SK-N-SH (cell line): Measurements from ENCODE around the gene HUNK. TPM values are rescaled to one million over a fixed set of nuclear protein-coding genes. Genes with fewer than 3 reads are reported as not detected.

Source experiments
- CTCF ChIA-PET: fragments of 300-600, 350-600 bp; formaldehyde crosslinking; extraction: SDS; loops from one replicate; lab custom pipeline; 2021; lab: Yijun Ruan, JAX
- POLR2A ChIA-PET: fragments of 350-600 bp; sonication (Branson Sonifier 250); formaldehyde crosslinking; extraction: SDS; loops from one replicate; lab custom pipeline; 2020; ENCODE audit warnings: antibody characterized with exemption, inconsistent platforms; lab: Yijun Ruan, JAX
- DNase-seq: peaks from one replicate; pipeline ENCODE4 v3.0.0; 2012
- H2AFZ ChIP-seq: fragments of 200-600 bp; sonication (generic); 2 replicates; pipeline ENCODE4 v1.8.1; 2016; ENCODE audit warnings: antibody characterized with exemption, mild to moderate bottlenecking, low read depth
- H3F3A ChIP-seq: fragments of 200-600 bp; sonication (generic); replicated peaks from 2 replicates; pipeline ENCODE3; 2016; ENCODE audit warnings: antibody characterized with exemption, mild to moderate bottlenecking; ENCODE audit not compliant: insufficient read depth
- H3K27ac ChIP-seq, 2 experiments: fragments of 200-500 bp in 1 of 2; fragments of 200-600 bp in 1 of 2; sonication (Bioruptor generic) in 1 of 2; sonication (generic), shearing (Covaris generic) in 1 of 2; 2 replicates each; pipeline versions ENCODE4 v1.5.1 to v1.6.1; 2014 to 2016; ENCODE audit warnings: low read depth in 2 of 2, inconsistent platforms in 1 of 2, low read length in 1 of 2, mild to moderate bottlenecking in 1 of 2, mixed read lengths in 1 of 2
- H3K27me3 ChIP-seq: fragments of 200-600 bp; sonication (generic), shearing (Covaris generic); 2 replicates; pipeline ENCODE4 v1.6.1; 2016; ENCODE audit warnings: mixed run types; ENCODE audit not compliant: insufficient read depth
- H3K36me3 ChIP-seq, 2 experiments: fragments of 200-500 bp in 1 of 2; fragments of 200-600 bp in 1 of 2; sonication (Bioruptor generic) in 1 of 2; sonication (generic) in 1 of 2; replicated peaks in 1 of 2; 2 replicates each; pipeline versions ENCODE3 to v1.5.1; 2014 to 2016; ENCODE audit warnings: low read length in 1 of 2, mild to moderate bottlenecking in 1 of 2; ENCODE audit not compliant: insufficient read depth in 2 of 2, control insufficient read depth in 1 of 2
- H3K4me1 ChIP-seq, 2 experiments: fragments of 200-500 bp in 1 of 2; fragments of 200-600 bp in 1 of 2; sonication (Bioruptor generic) in 1 of 2; sonication (generic), shearing (Covaris generic) in 1 of 2; 2 replicates each; pipeline versions ENCODE4 v1.5.1 to v1.6.1; 2014 to 2016; ENCODE audit warnings: low read depth in 1 of 2, low read length in 1 of 2, mixed run types in 1 of 2; ENCODE audit not compliant: insufficient read depth in 2 of 2, control insufficient read depth in 1 of 2
- H3K4me2 ChIP-seq: fragments of 200-600 bp; sonication (generic), shearing (Covaris generic); 2 replicates; pipeline ENCODE4 v1.6.1; 2017; ENCODE audit warnings: mixed run types
- H3K4me3 ChIP-seq, 2 experiments: fragments of 200-500 bp in 1 of 2; fragments of 200-600 bp in 1 of 2; sonication (Bioruptor generic) in 1 of 2; sonication (generic), shearing (Covaris generic) in 1 of 2; 2 replicates each; pipeline versions ENCODE4 v1.5.1 to v1.8.1; 2014 to 2016; ENCODE audit warnings: low read depth in 2 of 2, inconsistent platforms in 1 of 2, low read length in 1 of 2, mild to moderate bottlenecking in 1 of 2, mixed read lengths in 1 of 2, moderate library complexity in 1 of 2
- H3K79me2 ChIP-seq: fragments of 200-600 bp; sonication (generic); 2 replicates; pipeline ENCODE4 v1.8.1; 2017; ENCODE audit warnings: mild to moderate bottlenecking; ENCODE audit not compliant: insufficient read depth
- H3K9ac ChIP-seq: fragments of 200-600 bp; sonication (generic); 2 replicates; pipeline ENCODE4 v1.6.1; 2017; ENCODE audit warnings: mixed run types
- H3K9me2 ChIP-seq: fragments of 200-600 bp; sonication (generic); 2 replicates; pipeline ENCODE4 v1.6.1; 2017; ENCODE audit warnings: mixed run types
- H3K9me3 ChIP-seq: fragments of 200-600 bp; sonication (generic); 2 replicates; pipeline ENCODE4 v1.6.1; 2017; ENCODE audit warnings: mixed run types, mild to moderate bottlenecking, moderate library complexity
- H4K20me1 ChIP-seq: fragments of 200-600 bp; sonication (generic); 2 replicates; pipeline ENCODE4 v1.6.1; 2017; ENCODE audit warnings: mild to moderate bottlenecking, mixed run types; ENCODE audit not compliant: insufficient read depth
- CHD2 ChIP-seq: fragments of 150-350 bp; IDR thresholded peaks from 2 replicates; pipeline ENCODE4 v1.6.1; 2018; ENCODE audit warnings: low read length; ENCODE audit not compliant: partially characterized antibody
- EP300 ChIP-seq, 2 experiments: IDR thresholded peaks; 2 replicates each; pipeline versions ENCODE4 v1.4.0 to v1.6.1; 2012; ENCODE audit warnings: borderline replicate concordance in 1 of 2, low read depth in 1 of 2, low read length in 1 of 2
- EZH2phosphoT487 ChIP-seq: fragments of 200-600 bp; sonication (generic); IDR thresholded peaks from 2 replicates; pipeline ENCODE4 v1.6.1; 2017; ENCODE audit warnings: low read depth, mixed run types, mild to moderate bottlenecking, antibody characterized with exemption, moderate library complexity, borderline replicate concordance
- GATA2 ChIP-seq: sonication (generic); formaldehyde crosslinking; IDR thresholded peaks from 2 replicates; pipeline ENCODE4 v1.5.0; 2020; ENCODE audit warnings: mild to moderate bottlenecking, missing genetic modification reagents
- MEF2A ChIP-seq: IDR thresholded peaks from 2 replicates; pipeline ENCODE4 v1.4.0; 2012; ENCODE audit warnings: low read depth, borderline replicate concordance
- NFIC ChIP-seq: IDR thresholded peaks from 2 replicates; pipeline ENCODE4 v1.4.0; 2012; ENCODE audit warnings: borderline replicate concordance
- POLR2AphosphoS5 ChIP-seq: IDR thresholded peaks from 2 replicates; pipeline ENCODE4 v1.6.1; 2012; ENCODE audit warnings: low read depth, low read length
- RAD21 ChIP-seq: IDR thresholded peaks from 2 replicates; pipeline ENCODE4 v1.6.1; 2012; ENCODE audit warnings: mild to moderate bottlenecking, low read length
- RCOR1 ChIP-seq: fragments of 150-350 bp; IDR thresholded peaks from 2 replicates; pipeline ENCODE4 v1.6.1; 2017; ENCODE audit warnings: antibody characterized with exemption, low read length
- REST ChIP-seq: IDR thresholded peaks from 2 replicates; pipeline ENCODE4 v1.6.1; 2012; ENCODE audit warnings: mild to moderate bottlenecking, low read depth, low read length, moderate library complexity
- RFX5 ChIP-seq: IDR thresholded peaks from 2 replicates; pipeline ENCODE4 v1.6.1; 2012; ENCODE audit warnings: mild to moderate bottlenecking, improper control_type of control experiment, low read length
- RXRA ChIP-seq: IDR thresholded peaks from 2 replicates; pipeline ENCODE4 v1.4.0; 2012; ENCODE audit warnings: low read depth, mild to moderate bottlenecking, borderline replicate concordance
- SIN3A ChIP-seq: IDR thresholded peaks from 2 replicates; pipeline ENCODE4 v1.6.1; 2012; ENCODE audit warnings: low read depth, mild to moderate bottlenecking, low read length, moderate library complexity, borderline replicate concordance
- SMC3 ChIP-seq: IDR thresholded peaks from 2 replicates; pipeline ENCODE4 v1.6.1; 2012; ENCODE audit warnings: low read depth, low read length, improper control_type of control experiment
- WGBS: methylation state at CpG from one replicate; pipeline ENCODE4 v1.1.6; 2017; ENCODE audit warnings: low lambda C conversion rate; 5-methylcytosine and 5-hydroxymethylcytosine counted together
- polyA plus RNA-seq, 3 experiments: library from polyadenylated mRNA; depleted of rRNA; stranded (reverse); fragments of >200 nt; gene quantifications; 2 replicates each; pipeline ENCODE4 v1.2.3, GENCODE V29; 2012
- TF ChIP-seq, protein P1 (sequence below): IDR thresholded peaks from 2 replicates; pipeline ENCODE4 v1.4.0; 2012; ENCODE audit warnings: low read depth, borderline replicate concordance
- TF ChIP-seq, protein P2 (sequence below): fragments of 150-350 bp; IDR thresholded peaks from 2 replicates; pipeline ENCODE4 v1.6.1; 2016; ENCODE audit warnings: mild to moderate bottlenecking, low read depth, low read length
- TF ChIP-seq, protein P3 (sequence below): fragments of 150-350 bp; IDR thresholded peaks from 2 replicates; pipeline ENCODE4 v1.6.1; 2017; ENCODE audit warnings: antibody characterized with exemption, low read length, low read depth, borderline replicate concordance
- TF ChIP-seq, protein P4 (sequence below): fragments of 200-600 bp; sonication (generic); IDR thresholded peaks from 2 replicates; pipeline ENCODE4 v1.6.1; 2017; ENCODE audit warnings: antibody characterized with exemption, mild to moderate bottlenecking, moderate library complexity
- TF ChIP-seq, protein P5 (sequence below): IDR thresholded peaks from 2 replicates; pipeline ENCODE4 v1.4.0; 2012; ENCODE audit warnings: low read depth, borderline replicate concordance
- TF ChIP-seq, protein P6 (sequence below): IDR thresholded peaks from 2 replicates; pipeline ENCODE4 v1.4.0; 2012; ENCODE audit warnings: low read depth

The HUNK gene
- polyA plus RNA-seq, 1 of the 3 experiments (the other 2 are of a cell fraction): 0.31 TPM

GRCh38 chr21:31860851-31861250 lies 12.0 kb upstream of the HUNK start (continued):
- TF ChIP-seq, protein P1, sequence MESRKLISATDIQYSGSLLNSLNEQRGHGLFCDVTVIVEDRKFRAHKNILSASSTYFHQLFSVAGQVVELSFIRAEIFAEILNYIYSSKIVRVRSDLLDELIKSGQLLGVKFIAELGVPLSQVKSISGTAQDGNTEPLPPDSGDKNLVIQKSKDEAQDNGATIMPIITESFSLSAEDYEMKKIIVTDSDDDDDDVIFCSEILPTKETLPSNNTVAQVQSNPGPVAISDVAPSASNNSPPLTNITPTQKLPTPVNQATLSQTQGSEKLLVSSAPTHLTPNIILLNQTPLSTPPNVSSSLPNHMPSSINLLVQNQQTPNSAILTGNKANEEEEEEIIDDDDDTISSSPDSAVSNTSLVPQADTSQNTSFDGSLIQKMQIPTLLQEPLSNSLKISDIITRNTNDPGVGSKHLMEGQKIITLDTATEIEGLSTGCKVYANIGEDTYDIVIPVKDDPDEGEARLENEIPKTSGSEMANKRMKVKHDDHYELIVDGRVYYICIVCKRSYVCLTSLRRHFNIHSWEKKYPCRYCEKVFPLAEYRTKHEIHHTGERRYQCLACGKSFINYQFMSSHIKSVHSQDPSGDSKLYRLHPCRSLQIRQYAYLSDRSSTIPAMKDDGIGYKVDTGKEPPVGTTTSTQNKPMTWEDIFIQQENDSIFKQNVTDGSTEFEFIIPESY: no peak
- TF ChIP-seq POLR2AphosphoS5: no peak

DNA sequence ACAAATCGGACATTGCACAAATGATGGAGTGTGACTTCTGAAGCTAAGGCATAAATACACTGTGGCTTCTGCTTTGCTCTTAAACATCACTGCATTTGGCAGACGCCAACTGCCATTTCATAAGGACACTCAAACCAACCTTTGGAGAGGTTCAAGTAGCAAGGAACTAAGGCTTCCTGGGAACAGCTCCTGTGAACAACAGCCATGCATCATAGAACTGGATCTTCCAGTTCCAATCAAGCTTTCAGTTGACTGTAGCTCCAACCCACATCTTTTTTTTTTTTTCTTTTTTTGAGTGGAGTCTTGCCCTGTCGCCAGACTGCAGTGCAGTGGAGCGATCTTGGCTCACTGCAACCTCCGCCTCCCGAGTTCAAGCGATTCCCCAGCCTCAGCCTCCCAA lies 10.7 kb upstream of the HUNK start:
- no peak overlapping the region for H3K4me3 ChIP-seq
- no peak overlapping the region for H3K9ac ChIP-seq
- H3K27ac ChIP-seq: no peak overlapping the region
- H3F3A ChIP-seq: no peaks in the 10 kb centered on the region
- no peaks in the 10 kb centered on the region for H3K79me2 ChIP-seq
- H3K9me2 ChIP-seq: no peaks in the 10 kb centered on the region
- DNase-seq: no peak
- no peak for TF ChIP-seq GATA2
- no peak for TF ChIP-seq CHD2
- TF ChIP-seq, protein P2, sequence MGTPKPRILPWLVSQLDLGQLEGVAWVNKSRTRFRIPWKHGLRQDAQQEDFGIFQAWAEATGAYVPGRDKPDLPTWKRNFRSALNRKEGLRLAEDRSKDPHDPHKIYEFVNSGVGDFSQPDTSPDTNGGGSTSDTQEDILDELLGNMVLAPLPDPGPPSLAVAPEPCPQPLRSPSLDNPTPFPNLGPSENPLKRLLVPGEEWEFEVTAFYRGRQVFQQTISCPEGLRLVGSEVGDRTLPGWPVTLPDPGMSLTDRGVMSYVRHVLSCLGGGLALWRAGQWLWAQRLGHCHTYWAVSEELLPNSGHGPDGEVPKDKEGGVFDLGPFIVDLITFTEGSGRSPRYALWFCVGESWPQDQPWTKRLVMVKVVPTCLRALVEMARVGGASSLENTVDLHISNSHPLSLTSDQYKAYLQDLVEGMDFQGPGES: no peak
- TF ChIP-seq POLR2AphosphoS5: no peak
- TF ChIP-seq RXRA: no peak
- no peak for TF ChIP-seq RAD21
- TF ChIP-seq EP300 (IDR thresholded peaks at IDR 0.05; ENCODE audit: borderline replicate concordance in 1 of 2, low read depth in 1 of 2, low read length in 1 of 2): no peak
- TF ChIP-seq MEF2A: no peak
- no peak for TF ChIP-seq RCOR1
- no peak for TF ChIP-seq SIN3A
- TF ChIP-seq EZH2phosphoT487: no peak
- no peak for TF ChIP-seq REST
- TF ChIP-seq SMC3: no peak
- TF ChIP-seq, protein P3, sequence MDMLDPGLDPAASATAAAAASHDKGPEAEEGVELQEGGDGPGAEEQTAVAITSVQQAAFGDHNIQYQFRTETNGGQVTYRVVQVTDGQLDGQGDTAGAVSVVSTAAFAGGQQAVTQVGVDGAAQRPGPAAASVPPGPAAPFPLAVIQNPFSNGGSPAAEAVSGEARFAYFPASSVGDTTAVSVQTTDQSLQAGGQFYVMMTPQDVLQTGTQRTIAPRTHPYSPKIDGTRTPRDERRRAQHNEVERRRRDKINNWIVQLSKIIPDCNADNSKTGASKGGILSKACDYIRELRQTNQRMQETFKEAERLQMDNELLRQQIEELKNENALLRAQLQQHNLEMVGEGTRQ: no peak
- TF ChIP-seq NFIC: no peak
- TF ChIP-seq, protein P4, sequence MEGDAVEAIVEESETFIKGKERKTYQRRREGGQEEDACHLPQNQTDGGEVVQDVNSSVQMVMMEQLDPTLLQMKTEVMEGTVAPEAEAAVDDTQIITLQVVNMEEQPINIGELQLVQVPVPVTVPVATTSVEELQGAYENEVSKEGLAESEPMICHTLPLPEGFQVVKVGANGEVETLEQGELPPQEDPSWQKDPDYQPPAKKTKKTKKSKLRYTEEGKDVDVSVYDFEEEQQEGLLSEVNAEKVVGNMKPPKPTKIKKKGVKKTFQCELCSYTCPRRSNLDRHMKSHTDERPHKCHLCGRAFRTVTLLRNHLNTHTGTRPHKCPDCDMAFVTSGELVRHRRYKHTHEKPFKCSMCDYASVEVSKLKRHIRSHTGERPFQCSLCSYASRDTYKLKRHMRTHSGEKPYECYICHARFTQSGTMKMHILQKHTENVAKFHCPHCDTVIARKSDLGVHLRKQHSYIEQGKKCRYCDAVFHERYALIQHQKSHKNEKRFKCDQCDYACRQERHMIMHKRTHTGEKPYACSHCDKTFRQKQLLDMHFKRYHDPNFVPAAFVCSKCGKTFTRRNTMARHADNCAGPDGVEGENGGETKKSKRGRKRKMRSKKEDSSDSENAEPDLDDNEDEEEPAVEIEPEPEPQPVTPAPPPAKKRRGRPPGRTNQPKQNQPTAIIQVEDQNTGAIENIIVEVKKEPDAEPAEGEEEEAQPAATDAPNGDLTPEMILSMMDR: no peak
- TF ChIP-seq, protein P5, sequence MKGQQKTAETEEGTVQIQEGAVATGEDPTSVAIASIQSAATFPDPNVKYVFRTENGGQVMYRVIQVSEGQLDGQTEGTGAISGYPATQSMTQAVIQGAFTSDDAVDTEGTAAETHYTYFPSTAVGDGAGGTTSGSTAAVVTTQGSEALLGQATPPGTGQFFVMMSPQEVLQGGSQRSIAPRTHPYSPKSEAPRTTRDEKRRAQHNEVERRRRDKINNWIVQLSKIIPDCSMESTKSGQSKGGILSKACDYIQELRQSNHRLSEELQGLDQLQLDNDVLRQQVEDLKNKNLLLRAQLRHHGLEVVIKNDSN: no peak
- TF ChIP-seq, protein P6, sequence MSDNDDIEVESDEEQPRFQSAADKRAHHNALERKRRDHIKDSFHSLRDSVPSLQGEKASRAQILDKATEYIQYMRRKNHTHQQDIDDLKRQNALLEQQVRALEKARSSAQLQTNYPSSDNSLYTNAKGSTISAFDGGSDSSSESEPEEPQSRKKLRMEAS: no peak
- TF ChIP-seq RFX5: no peak
- no peak overlapping the region for H3K4me2 ChIP-seq
- H3K27me3 ChIP-seq: no peaks in the 10 kb centered on the region
- WGBS: 56% methylated on average over 7 of the region's 7 CpGs
- peaks cover 0 to 4% of the 10 kb centered on the region in 2 experiments; a peak in 1 of 4 replicates for H3K4me1 ChIP-seq
- H2AFZ ChIP-seq: no peak overlapping the region
- ChIA-PET POLR2A (no interaction called here), CTCF (interaction anchor here (0.6 to 3.0 kb wide), 4 partner anchors 10 to 739 kb away, joined by 3 to 14 read pairs (median 3); no protein-coding TSS in a partner anchor)
- no peaks in the 10 kb centered on the region for H3K9me3 ChIP-seq
- H4K20me1 ChIP-seq: no peaks in the 10 kb centered on the region
- H3K36me3 ChIP-seq: no peaks in the 10 kb centered on the region
